Kidney (tissue), 14 donors: ENCODE data around the gene SGCA. TPM values are rescaled to one million over a fixed set of nuclear protein-coding genes. Genes with fewer than 3 reads are reported as not detected.
A peak's percentile ranks its signal among the peaks of the same experiment; 100 is the strongest.

Experiments used
- DNase-seq, 5 donors: peaks; one replicate each; pipeline ENCODE4 v3.0.0-alpha.2; 2013 to 2020
- FAIRE-seq: peaks from 2 replicates; lab custom pipeline; 2012; peaks lifted over from hg19 to GRCh38; lab: Jason Lieb, UNC
- H3K27ac ChIP-seq, 2 donors: one replicate each; pipeline ENCODE4 v1.7.0; 2013; ENCODE audit warnings: low read depth in 2 of 2, low read length in 2 of 2, inconsistent platforms in 1 of 2
- H3K27me3 ChIP-seq: one replicate; pipeline ENCODE4 v1.7.1; 2013; ENCODE audit warnings: low read length, inconsistent platforms; ENCODE audit not compliant: control insufficient read depth, insufficient read depth
- H3K36me3 ChIP-seq, 3 donors: one replicate each; pipeline versions ENCODE4 v1.7.0 to v1.7.1; 2013; ENCODE audit warnings: low read length in 3 of 3, control low read depth in 1 of 3, inconsistent platforms in 1 of 3; ENCODE audit not compliant: insufficient read depth in 3 of 3, control insufficient read depth in 2 of 3
- H3K4me1 ChIP-seq, 3 donors: one replicate each; pipeline versions ENCODE4 v1.7.0 to v1.7.1; 2013; ENCODE audit warnings: low read length in 3 of 3, inconsistent platforms in 1 of 3, low read depth in 1 of 3; ENCODE audit not compliant: control insufficient read depth in 2 of 3, insufficient read depth in 2 of 3
- H3K4me3 ChIP-seq, 3 donors: one replicate each; pipeline versions ENCODE4 v1.7.0 to v1.8.1; 2013; ENCODE audit warnings: low read length in 3 of 3, control low read depth in 1 of 3, inconsistent platforms in 1 of 3
- H3K9ac ChIP-seq, 3 donors: one replicate each; pipeline versions ENCODE4 v1.7.0 to v1.7.1; 2013; ENCODE audit warnings: low read length in 3 of 3, control low read depth in 1 of 3, inconsistent platforms in 1 of 3
- H3K9me3 ChIP-seq, 3 donors: one replicate each; pipeline versions ENCODE4 v1.7.0 to v1.7.1; 2013; ENCODE audit warnings: low read length in 3 of 3, control low read depth in 1 of 3, inconsistent platforms in 1 of 3; ENCODE audit not compliant: control insufficient read depth in 2 of 3, insufficient read depth in 1 of 3
- CTCF ChIP-seq: IDR thresholded peaks from 3 replicates; pipeline ENCODE4 v1.5.1; 2012; ENCODE audit warnings: mild to moderate bottlenecking, moderate library complexity, borderline replicate concordance; ENCODE audit not compliant: insufficient read depth; ENCODE audit errors: extremely low read depth
- intact Hi-C: fragments of 100-400 bp; cut with DNase I; formaldehyde crosslinking; loops from one replicate; pipeline ENCODE4 v1.11.1; 2022
- polyA plus RNA-seq: library from polyadenylated mRNA; stranded (reverse); fragments of 350-450 nt; fragmentation: Illumina TruSeq; extraction: RNeasy Lipid Tissue Mini Kit (QIAGEN cat#74804); gene quantifications from one replicate; pipeline ENCODE4 v1.2.3, GENCODE V29; 2014; ENCODE audit warnings: low read depth, low replicate concordance; ENCODE audit not compliant: insufficient read depth
- total RNA-seq: library from RNA; stranded (reverse); fragmentation: NEBNext Ultra II Directional; extraction: Animal tissue kit (Norgen Biotek cat#: 25700); gene quantifications from one replicate; pipeline ENCODE4 v1.2.1, GENCODE V29; 2021
- donor health status: control.
- donor health status: control.
- donor health status: control.
- donor health status: control.
- donor health status: control.
- donor health status: DM: yes; HTN: yes; CAD: no.
- donor health status: Normal renal cell carcinoma (clear cell type).

Gene SGCA
- total and polyA plus RNA-seq, 2 donors from 2014 or later: 4.2 to 5.5 TPM

GRCh38 chr17:50175035-50175807 lies 9.4 kb downstream of the SGCA start:
- Histone ChIP-seq H3K27me3 (no peaks in the 10 kb centered on the region), H3K36me3 (no peaks in the 10 kb centered on the region), H3K4me1 (peaks cover 0 to 19% (median 12%) of the 10 kb centered on the region in 3 donors), H3K9ac (peak overlapping the region in 1 of 3 donors; percentile 3), H3K4me3 (no peak overlapping the region), H3K9me3 (no peaks in the 10 kb centered on the region), H3K27ac (peak overlapping the region in 1 of 2 donors; percentile 43)
- no peak for TF ChIP-seq CTCF
- intact Hi-C loops: no loop called here
- FAIRE-seq (no peak), DNase-seq (peak in 1 of 5 donors; percentile 53)

- Histone ChIP-seq H3K27me3 (no peaks in the 10 kb centered on the region), H3K27ac (peak overlapping the region in 1 of 2 donors; percentile 69), H3K4me1 (peaks cover 0 to 19% (median 12%) of the 10 kb centered on the region in 3 donors), H3K4me3 (no peak overlapping the region), H3K9me3 (no peaks in the 10 kb centered on the region), H3K9ac (peak overlapping the region in 1 of 3 donors; percentile 17), H3K36me3 (no peaks in the 10 kb centered on the region)
- DNase-seq (peak in 1 of 5 donors; percentile 62), FAIRE-seq (no peak)
- intact Hi-C loops: no loop called here
- no peak for TF ChIP-seq CTCF
Measured at GRCh38 chr17:50176559-50177357, 11.0 kb downstream of the SGCA start.

GRCh38 chr17:50177476-50177875 lies 11.7 kb downstream of the SGCA start:
- H3K27me3 ChIP-seq: no peaks in the 10 kb centered on the region
- H3K4me1 ChIP-seq: peaks cover 0 to 19% (median 12%) of the 10 kb centered on the region in 3 donors
- peak overlapping the region; percentile 62 to 71 for H3K27ac ChIP-seq
- no peaks in the 10 kb centered on the region for H3K36me3 ChIP-seq
- DNase-seq (no peak), FAIRE-seq (no peak)
- peak overlapping the region in 2 of 3 donors; percentile 31 to 40 for H3K9ac ChIP-seq
- no peak for TF ChIP-seq CTCF
- no peak overlapping the region for H3K4me3 ChIP-seq
- intact Hi-C loops: no loop called here
- H3K9me3 ChIP-seq: no peaks in the 10 kb centered on the region
